GM18520 (cell line): Measurements from ENCODE around the gene ROR2.

Experiments
- ATAC-seq: cut with Tn5 transposase; IDR thresholded peaks from one replicate; pipeline ENCODE4 v1.9.1; 2021; ENCODE audit not compliant: unreplicated experiment

ROR2 gene

DNA sequence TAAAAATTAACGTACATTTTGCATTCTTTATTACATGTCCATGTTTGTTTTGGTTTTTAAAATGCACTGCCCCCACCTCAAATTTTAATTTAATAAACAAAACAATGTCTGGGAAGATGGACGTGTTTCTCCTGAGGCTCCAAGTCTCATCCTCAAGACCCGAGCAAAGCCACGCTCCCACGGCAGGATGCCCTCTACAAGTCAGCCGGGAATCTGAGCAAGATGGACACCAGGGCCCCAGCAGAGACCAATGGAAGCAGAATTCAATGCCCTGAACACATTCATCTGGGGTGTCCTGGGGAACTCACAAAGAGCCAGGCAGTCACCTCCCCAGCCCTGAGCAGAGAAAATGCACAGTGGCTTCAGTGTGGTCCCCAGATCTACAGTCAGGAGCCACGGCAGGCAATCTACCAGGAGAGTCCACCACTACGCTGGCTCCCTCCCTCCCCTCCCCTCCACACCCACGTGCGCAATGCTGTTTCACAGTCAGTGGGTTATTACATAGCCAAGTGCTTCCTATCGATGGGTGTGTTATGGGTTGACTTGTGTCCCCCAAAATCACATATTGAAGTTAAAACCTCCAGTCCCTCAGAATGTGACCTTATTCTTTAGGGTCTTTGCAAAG is 129.8 kb downstream of the ROR2 start:
- no peak for ATAC-seq

DNA sequence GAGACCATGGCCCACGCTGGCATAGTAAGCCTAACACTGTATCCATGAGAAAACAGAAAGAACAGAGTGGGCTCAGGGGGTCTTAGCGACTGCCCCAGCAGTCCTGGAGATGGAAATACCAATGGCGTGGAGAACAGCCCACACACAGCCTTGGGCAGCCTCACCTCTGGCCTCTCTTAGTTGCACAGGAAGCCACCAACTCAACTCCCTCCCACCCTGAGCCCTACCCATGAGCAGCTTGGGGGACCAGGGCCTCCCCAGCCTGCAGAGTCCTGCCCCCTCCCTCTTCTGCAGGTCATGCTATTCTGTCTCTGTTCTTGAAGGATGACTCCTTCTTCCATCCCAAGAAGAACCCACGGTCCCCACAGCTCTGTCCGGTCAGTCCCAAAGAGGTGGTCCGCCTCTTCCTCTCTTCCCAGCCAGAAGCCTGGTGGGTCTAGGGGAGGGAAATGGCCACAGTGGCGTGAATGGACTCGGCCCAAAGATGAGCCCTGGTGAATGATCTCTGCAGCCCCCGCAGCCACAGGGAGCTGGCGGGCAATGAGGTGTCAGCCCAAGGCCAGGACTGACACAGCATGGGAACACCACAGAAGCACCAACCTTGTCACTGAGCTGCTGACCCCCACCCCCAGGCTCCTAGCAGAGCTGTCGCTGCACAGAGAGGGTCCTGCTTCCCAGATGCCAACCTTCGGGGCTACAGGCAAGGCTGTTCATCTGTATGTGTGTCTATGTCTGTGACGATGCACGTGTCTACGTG is 131.2 kb downstream of the ROR2 start:
- no peak for ATAC-seq

DNA sequence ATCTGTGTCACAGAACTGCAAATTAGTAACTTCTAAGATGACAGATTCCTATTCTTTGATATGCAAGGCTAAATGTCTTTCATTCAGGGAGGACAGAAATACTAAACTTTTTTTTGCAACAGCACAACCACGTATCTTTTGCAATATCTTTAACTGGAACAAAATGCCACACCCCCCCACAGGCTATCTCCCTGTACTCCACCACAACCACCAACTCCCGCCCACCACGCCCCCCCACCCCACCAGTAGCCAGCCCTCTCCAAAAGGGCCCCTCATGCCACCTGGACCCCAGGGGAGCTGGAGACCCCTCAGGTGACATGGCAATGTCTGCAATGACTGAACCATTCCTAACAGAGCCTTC is 131.8 kb downstream of the ROR2 start:
- no peak for ATAC-seq

GRCh38 chr9:91817493-91818224 is 132.4 kb downstream of the ROR2 start:
- ATAC-seq, result no peak

DNA sequence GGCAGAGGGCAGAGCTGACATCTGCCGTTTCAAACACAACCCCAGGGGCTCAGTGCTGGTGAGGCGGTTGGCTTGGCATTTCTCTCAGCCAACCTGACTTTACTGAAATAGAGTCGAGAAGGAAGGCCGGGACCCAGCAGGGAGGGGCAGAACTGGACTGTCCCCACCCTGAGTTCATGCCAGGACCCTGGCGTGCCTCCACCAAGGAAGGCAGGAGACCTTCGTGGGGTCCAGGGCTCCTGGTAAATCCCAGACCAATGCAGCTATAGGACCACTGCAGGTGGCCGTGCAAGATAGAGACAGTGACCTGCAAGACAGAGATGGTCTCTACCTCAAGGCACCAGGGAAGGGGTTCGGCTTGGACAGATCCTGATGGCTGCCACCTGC is 132.9 kb downstream of the ROR2 start:
- ATAC-seq, result no peak

GRCh38 chr9:91816356-91816755 is 133.7 kb downstream of the ROR2 start:
- no peak for ATAC-seq

- ATAC-seq, result no peak
These were observed 134.1 kb downstream of the ROR2 start for GRCh38 chr9:91815896-91816295.

- ATAC-seq, result no peak
These were observed 135.3 kb downstream of the ROR2 start for GRCh38 chr9:91814753-91815152.

DNA sequence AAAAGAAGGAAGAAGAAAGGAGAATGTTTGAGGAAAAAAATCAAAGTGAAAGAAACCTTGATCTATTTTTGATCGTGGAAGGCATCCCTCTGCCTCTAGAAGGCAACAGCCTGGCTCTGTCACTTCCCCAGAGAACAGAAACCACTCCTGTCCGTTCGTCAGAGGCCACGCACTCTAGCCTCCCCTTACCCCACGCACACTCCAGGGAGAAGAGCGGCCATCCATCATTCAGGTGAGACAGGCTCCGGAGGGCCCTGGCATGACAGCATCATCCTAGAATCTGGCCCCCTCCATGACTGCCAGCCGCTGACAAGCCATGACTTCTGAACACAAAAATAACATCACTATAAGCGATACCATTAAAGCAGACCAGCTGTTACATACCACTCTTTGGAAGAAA is 135.8 kb downstream of the ROR2 start:
- ATAC-seq, result no peak

- ATAC-seq, result no peak
These were observed 136.7 kb downstream of the ROR2 start for GRCh38 chr9:91813176-91813795.

GRCh38 chr9:91812191-91812590 is 137.8 kb downstream of the ROR2 start:
- no peak for ATAC-seq

GRCh38 chr9:91811024-91811909 is 138.8 kb downstream of the ROR2 start:
- ATAC-seq, result no peak

DNA sequence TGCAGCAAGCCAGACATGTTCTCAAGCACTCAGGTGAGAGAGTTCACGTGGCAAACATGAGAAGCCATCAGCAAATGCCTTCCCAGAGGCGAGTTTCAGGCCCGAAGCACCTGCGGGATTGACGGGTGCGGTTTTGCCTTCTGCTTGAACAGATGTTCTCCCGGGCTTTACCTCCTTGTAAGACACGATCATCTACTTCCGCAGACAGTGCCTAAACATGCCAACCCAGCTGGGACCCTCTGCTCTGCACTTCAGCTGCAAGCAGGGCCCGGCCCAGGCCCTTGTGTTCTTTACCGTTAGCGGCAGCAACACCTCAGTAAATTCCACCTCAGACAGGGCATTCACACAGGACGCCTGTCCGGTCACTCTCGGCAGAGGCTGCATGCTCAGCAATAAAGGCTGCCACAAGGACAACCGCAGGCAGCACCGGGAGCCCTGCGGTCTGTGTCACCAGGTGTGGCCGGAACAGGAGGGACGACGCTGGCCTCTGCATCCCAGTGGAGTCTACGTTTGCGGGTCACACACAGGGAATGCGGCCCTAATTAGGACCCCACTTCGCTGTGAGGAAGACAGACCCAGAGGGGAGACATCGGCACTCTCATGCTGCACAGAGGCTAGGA is 139.6 kb downstream of the ROR2 start:
- no peak for ATAC-seq

- ATAC-seq, result no peak
These were observed 140.3 kb downstream of the ROR2 start for GRCh38 chr9:91809581-91810285.

GRCh38 chr9:91807643-91808246 is 142.3 kb downstream of the ROR2 start:
- no peak for ATAC-seq

GRCh38 chr9:91805031-91805430 is 145.0 kb downstream of the ROR2 start:
- ATAC-seq, result no peak

DNA sequence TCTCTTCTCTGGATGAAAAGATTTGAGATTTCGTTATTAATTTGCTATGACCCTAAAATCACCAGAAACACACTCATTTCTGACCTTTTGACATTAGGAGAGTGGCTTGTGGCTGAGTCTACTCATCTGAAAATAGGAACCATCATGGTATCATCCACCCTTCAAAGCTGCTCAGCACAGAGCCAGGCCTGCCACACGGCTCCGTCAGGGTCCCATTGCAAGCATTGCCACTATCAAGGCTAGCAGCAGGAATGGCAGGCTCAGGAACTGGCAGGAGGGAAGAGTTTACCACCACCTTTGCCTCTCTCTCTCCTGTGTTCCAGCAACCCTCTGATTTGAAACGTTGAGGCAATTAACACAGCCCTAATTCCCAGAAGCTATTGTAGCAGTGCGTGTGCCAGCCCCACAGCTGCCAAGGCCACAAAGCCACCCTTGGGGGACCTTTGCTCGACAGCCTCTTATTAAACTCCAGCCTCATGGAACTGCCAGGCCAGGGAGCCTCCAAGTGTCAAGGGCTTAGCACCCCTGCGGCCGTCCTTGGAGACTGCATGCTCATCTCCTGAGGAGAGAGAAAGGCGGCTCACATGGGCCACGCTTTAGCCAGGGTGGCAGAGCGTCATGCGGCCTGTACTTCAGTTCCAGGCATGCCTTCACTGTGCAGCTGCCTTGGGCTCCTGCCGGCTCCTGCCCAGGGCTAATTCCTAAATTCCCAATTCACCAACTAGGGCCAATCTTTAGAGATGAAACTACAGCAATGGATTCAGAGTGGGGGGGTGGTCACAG is 145.9 kb downstream of the ROR2 start:
- no peak for ATAC-seq

DNA sequence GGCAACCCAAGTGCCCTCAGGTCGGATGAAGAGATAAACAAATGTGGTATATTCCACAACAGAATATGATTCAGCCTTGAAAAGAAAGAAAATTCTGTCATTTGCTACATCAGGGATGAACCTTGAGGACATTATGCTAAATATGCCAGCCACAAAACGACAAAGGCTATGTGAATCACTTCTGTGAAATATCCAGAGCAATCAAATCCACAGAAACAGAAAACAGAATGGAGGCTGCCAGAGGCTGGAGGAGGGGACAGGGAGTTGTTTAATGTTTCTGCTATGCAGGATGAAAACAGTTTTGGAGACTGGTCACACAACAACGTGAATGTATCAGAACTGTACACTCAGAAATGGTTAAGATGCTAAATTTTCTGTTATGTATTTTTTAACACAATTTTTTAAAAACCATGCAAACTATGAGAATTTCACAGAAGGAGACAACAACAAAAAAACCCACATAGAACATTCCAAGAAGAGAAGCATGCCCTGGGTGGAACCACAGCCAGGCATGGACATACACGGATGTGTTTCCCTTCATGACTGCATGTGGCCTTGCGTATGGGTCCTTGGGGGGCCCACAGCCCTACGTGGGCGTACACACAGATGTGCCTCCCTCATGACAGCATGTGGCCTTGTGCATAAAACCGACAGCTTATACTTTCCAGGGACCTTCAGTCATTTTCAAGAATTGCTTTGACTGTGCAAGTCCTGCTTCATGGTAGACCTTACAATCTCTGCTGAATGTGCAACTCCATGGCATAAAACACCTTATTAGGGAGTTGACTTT is 146.7 kb downstream of the ROR2 start:
- no peak for ATAC-seq
